ENCODE results near the gene BRSK2. TPM values are rescaled to one million over a fixed set of nuclear protein-coding genes. Genes with fewer than 3 reads are reported as not detected.
"Not testable (repeated sequence)": the region's sequence is repeated elsewhere in the genome, so short reads cannot be mapped to it uniquely, and the experiment has no call there.

Gene BRSK2
- total RNA-seq, 1 donor from 2014 or later, result 1.7 TPM

GRCh38 chr11:1354125-1354938 lies 35.4 kb upstream of the BRSK2 start:
- DNase-seq (ENCODE audit: low spot score), result no peak

GRCh38 chr11:1356007-1356435 lies 33.7 kb upstream of the BRSK2 start:
- no peak for DNase-seq (ENCODE audit: low spot score)

GRCh38 chr11:1356478-1356960 lies 33.2 kb upstream of the BRSK2 start:
- no peak for DNase-seq (ENCODE audit: low spot score)

GRCh38 chr11:1358286-1358685 lies 31.4 kb upstream of the BRSK2 start:
- DNase-seq (ENCODE audit: low spot score), result no peak

GRCh38 chr11:1358931-1359330 lies 30.8 kb upstream of the BRSK2 start:
- DNase-seq (ENCODE audit: low spot score), result not testable (repeated sequence)

DNA sequence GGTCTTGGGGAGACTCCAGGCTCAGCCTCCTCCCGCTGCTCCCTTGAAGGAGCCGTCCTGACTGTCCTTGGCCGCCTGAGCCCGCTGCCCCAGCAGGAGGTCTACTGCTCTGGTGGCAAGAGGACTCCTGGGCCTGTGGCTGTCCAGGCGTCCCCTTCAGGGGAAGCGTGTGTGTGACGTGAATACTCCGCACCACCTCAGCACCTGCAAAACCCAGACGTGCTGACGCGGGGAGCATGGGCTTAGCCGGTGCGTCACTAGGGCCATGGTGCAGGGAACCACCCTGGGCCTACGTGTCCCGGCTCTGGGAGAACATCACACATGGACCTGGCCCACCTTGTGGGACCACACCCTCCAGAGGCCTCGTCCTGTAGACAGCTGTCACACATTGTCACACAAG lies 30.2 kb upstream of the BRSK2 start:
- no peak for DNase-seq (ENCODE audit: low spot score)

GRCh38 chr11:1360181-1360834 lies 29.4 kb upstream of the BRSK2 start:
- no peak for DNase-seq (ENCODE audit: low spot score)

DNA sequence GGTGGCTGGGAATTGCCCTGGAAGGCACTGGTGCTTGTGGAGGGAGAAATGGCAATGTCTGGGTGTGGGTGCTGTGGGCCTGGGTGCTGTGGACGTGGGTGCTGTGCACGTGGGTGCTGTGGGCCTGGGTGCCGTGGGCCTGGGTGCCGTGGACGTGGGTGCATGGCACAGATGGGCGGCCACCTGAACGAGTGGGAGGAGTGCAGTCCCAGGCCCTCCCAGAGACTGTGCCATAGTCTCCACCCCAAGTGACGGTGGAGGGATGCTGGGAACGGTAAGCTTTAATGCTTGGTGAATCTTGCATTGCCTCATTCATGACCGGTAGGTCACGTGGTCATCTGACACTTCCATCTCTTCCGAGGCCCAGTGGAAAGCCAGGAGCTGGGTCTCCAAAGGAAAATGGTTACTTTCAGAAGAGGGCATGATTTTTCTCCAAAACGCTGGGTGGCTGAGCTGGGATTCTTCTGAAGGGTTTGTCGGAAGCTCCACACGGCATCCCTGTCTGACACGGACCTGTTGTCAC lies 28.8 kb upstream of the BRSK2 start:
- DNase-seq (ENCODE audit: low spot score), result no peak

DNA sequence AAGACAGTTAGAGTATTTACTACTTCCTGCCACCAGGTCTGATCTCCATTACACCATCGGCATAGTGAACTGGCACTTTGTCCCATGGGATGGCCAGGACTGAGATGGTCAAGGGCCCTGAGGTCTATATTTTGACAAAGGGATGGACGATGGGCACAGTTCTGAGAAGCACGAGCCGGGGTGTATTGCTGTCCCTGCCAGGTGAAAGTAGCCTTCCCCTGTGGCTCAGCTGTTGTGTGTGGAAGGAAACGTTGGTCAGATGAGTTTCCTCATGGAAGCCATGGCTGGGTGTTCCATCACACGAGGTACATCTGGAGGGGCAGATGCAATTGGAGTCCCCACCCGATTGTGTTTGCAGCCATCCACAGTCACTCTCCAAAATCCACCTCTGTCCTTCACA lies 27.9 kb upstream of the BRSK2 start:
- DNase-seq (ENCODE audit: low spot score), result no peak

- no peak for DNase-seq (ENCODE audit: low spot score)
Observed at GRCh38 chr11:1367721-1368120, 22.0 kb upstream of the BRSK2 start.

- DNase-seq (ENCODE audit: low spot score), result no peak
Observed at GRCh38 chr11:1368216-1368615, 21.5 kb upstream of the BRSK2 start.

DNA sequence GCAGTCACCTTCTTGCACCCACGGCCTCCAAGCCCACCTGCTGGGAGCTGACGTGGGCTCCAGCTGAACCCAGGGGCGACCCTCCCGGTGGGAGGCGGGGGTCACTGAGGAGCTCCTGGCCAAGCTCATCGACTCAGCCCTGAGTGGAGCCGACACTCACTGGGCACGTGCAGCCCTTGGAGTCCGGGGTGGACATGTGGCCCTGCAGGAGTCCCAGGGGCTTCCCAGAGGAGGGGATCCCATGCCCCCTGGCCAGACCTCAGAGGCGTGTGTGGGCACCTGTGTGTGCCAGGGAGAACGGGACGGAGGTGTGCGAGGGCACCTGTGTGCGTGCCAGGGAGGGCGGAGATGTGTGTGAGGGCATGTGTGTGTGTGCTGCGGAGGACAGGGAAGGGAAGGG lies 20.8 kb upstream of the BRSK2 start:
- DNase-seq (ENCODE audit: low spot score), result no peak

GRCh38 chr11:1369371-1370005 lies 20.2 kb upstream of the BRSK2 start:
- DNase-seq (ENCODE audit: low spot score), result no peak

DNA sequence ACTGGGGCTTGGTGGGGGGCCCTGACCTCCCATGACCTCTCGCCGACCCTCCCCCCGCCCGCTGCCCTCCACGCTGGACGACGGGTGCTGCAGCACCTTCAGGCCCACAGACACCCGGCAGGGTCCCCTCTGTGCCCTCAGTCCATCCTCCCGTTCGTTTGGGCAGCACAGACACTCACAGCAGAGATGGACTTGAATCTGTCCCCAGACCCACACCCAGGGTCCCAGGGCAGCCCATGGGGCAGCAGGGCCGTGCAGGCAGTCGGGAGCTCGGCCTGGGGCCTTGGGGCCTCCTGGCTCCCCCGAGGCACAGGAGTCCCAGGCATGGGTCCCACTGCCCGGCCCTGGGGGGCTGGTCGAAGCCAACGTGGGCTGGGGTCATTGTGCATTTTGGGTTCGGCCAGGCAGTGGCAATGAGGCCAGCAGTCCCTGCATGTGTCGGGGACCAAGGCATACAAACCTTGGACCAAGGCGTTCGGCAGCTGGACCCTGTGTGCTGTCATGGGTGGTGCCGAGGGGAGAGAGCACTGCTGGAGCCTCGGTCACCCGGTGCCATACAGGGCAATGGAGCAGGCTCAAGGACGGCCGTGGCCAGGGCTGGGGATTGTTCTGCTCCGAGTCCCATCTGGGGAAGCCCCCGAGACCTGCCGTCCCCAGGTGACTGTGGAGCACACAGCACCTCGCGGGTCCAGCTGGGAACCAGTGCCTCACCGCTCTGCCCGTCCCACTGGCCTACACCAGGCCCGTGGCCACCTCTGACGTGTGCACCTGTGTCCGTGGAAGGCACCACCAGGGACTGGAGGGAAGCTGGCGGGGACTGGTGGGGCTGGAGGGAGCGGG lies 19.3 kb upstream of the BRSK2 start:
- DNase-seq (ENCODE audit: low spot score), result no peak

DNA sequence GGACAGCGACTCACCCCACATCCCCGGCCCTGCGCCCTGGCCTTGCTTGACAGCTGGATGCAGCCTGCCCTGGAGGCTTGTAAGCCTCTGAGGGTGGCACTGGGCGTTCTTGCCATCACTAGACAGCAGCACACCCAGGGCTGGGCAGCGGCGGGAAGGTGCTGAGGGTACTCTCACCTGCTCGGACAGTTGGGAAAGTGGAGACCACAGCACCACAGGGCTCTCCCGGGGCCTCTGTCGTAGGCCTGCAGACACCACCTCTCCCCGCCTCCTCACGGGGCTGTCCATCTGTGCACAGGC lies 18.8 kb upstream of the BRSK2 start:
- DNase-seq (ENCODE audit: low spot score), result no peak

DNA sequence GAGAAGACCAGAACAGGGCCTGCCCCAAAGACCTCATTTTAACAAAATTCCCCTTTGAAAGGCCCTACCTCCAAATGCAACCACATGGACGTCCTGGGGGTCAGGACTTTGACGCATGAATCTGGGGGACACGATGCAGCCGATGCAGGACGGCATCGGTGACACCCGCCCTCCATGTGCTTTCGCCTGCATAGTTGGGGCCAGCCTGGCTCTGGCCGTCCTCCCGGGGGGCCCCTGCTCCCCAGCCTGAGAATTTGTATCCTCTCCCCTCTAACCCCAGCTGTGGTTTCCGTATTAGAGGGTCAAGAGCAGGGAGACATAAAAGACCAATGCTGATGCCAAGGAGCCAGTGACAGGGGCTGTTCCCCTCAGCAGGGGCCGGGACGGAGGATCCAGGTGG lies 18.4 kb upstream of the BRSK2 start:
- DNase-seq (ENCODE audit: low spot score), result no peak

GRCh38 chr11:1371836-1372465 lies 17.8 kb upstream of the BRSK2 start:
- no peak for DNase-seq (ENCODE audit: low spot score)

DNA sequence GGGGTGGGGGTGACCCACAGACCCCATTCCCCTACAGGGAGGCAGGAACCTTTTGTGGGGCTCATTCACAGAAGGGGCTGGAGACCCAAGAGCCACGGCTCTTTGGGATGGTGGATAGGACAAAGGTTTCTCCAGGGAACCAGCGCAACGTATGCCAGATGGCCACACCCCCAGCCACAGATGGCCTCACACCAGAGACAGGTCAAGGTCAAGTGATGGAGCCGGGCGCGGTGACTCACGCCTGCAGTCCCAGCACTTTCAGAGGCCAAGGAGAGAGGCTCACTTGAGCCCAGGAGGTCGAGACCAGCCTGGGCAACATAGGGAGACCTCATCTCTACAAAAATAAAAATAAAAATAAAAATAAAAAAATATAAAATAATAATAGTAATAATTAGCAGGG lies 17.1 kb upstream of the BRSK2 start:
- DNase-seq (ENCODE audit: low spot score), result no peak

DNA sequence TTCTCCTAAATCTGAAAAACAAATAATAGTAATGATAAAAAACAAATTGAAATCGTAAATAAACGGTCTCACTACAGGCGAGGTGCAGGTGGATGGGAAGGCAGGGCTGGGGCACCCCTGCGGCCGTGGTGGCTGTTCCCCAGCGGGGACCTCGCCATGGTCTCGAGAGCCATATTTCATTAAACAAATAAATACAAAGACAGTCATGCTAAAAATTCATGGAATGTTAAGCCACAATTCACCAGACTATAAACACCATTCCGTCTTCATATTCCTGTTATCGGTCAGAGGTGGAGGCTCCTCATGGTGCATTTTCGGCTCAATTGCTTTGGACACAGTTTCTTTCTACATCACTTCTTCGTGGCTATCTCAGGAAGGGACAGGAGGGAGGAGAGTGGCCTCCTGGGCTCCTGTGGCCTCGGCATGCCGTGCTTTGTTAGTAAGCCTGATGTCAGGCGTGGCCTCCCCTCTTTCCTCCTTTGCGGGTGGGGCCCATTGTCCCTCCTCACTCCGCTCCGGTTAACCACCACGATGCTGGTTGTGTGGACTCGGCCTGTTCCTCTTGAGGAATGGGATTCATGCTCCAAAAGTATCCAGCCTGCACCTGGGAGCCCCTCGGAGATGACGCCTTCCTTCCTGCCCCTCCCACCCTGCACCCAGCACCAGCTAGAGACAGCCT lies 16.1 kb upstream of the BRSK2 start:
- DNase-seq (ENCODE audit: low spot score), result no peak

DNA sequence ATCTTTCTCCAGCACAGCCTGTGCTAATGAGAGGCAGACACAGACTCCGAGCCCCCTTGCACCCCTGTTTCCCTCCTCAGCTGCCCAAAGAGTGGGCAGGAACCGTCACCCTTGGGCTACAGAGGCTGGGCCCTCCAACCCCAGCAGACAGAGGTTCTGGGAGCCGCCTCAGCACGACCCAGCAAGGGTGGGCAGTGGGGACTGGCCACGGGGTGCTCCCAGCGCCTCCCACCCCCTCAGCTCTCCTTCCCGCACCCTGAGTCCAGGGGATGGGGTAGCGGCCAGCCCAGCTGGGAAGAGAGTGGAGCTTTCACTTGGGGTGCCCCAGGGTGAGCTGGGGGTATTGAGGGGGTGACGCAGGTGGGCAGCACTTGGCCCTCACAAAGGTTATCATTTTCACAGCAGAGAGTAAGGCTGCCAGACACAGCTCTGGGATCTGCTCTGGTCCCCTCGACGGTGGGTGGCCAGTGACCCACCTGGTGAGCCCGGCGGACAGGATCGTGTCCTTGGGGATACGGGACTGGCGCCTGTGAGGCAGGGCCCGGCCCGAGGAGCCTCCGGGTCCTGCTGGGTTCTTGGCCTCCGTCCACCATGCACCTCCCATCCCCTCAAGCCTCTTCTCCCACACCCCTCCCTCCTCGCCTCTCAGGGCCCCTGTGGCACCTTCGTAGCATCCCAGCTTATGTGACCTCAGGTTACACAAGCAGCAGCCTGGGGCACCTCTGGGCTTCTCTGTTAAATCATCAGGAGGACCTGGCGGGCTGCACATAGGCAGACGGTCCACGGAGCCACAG lies 14.4 kb upstream of the BRSK2 start:
- no peak for DNase-seq (ENCODE audit: low spot score)

Data from ureter (tissue), 1 donor.